PC-9 (cell line): ENCODE results near the gene NAA50.

Experiments used
- CTCF ChIP-seq: fragments of 200-600 bp; sonication (generic); conservative IDR thresholded peaks from 2 replicates; pipeline ENCODE4 v1.6.1; 2017; ENCODE audit warnings: mixed run types, antibody characterized with exemption, mild to moderate bottlenecking, moderate library complexity
- EZH2 ChIP-seq: fragments of 200-600 bp; sonication (generic); IDR thresholded peaks from 2 replicates; pipeline ENCODE4 v1.8.0; 2017; ENCODE audit warnings: antibody characterized with exemption, low read depth

DNA sequence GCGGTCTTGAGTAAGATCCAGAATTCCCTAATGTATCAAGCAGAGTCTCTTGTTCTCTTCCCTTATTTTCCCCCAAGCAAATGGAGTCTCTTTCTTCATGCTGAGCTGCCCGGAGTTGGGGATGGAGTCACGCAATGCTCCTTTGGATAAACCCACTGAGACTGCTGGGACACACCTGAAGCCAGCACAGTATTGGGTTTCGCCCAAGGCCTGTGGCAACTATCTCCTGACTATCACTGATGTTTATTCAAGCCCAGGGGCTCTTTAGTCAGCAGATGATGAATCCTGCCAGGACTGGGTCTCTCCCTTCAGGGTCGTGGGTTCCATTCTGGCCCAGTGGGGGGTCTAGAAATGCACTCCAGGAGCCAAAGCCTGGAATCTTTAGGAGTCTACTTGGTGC is 60.9 kb downstream of the NAA50 start:
- no peak for TF ChIP-seq CTCF
- no peak for TF ChIP-seq EZH2
